HepG2 (cell line): ENCODE data around the gene DPY30. TPM values are rescaled to one million over a fixed set of nuclear protein-coding genes. Genes with fewer than 3 reads are reported as not detected.

Experiments
- IKZF4 ChIP-seq: sonication (generic); formaldehyde crosslinking; IDR thresholded peaks from 2 replicates; pipeline ENCODE4 v1.5.1; 2020; ENCODE audit warnings: borderline replicate concordance, mild to moderate bottlenecking, low read depth, missing genetic modification reagents; ENCODE audit errors: not compliant biosample characterization
- KAT2B ChIP-seq: fragments of 150-350 bp; IDR thresholded peaks from 2 replicates; pipeline ENCODE4 v1.6.1; 2014; ENCODE audit warnings: low read depth, low read length, borderline replicate concordance
- LCORL ChIP-seq, 2 experiments: fragments of 450-650 bp in 1 of 2; sonication (generic) in 1 of 2; formaldehyde crosslinking in 1 of 2; IDR thresholded peaks; 2 replicates each; pipeline versions ENCODE4 v1.5.0 to v1.6.1; 2017 to 2020; ENCODE audit warnings: antibody characterized with exemption in 1 of 2, missing genetic modification reagents in 1 of 2
- NKX3-1 ChIP-seq: sonication (generic); formaldehyde crosslinking; IDR thresholded peaks from 2 replicates; pipeline ENCODE4 v1.5.0; 2020; ENCODE audit warnings: missing genetic modification reagents
- SMARCE1 ChIP-seq: fragments of 450-650 bp; IDR thresholded peaks from 2 replicates; pipeline ENCODE4 v1.6.1; 2017; ENCODE audit warnings: borderline replicate concordance
- ZKSCAN1 ChIP-seq: fragments of 150-350 bp; IDR thresholded peaks from 2 replicates; pipeline ENCODE4 v1.6.1; 2014; ENCODE audit warnings: low read length
- ZNF124 ChIP-seq: sonication (generic); formaldehyde crosslinking; IDR thresholded peaks from 2 replicates; pipeline ENCODE4 v1.4.0; 2020; ENCODE audit warnings: missing genetic modification reagents
- ZNF329 ChIP-seq: sonication (generic); formaldehyde crosslinking; IDR thresholded peaks from 2 replicates; pipeline ENCODE4 v1.9.0; 2021; ENCODE audit warnings: low read depth, mild to moderate bottlenecking, missing genetic modification reagents
- ZNF468 ChIP-seq: sonication (generic); formaldehyde crosslinking; IDR thresholded peaks from 2 replicates; pipeline ENCODE4 v1.8.0; 2022; ENCODE audit warnings: mild to moderate bottlenecking, moderate library complexity, missing genetic modification reagents
- ZNF558 ChIP-seq: sonication (generic); formaldehyde crosslinking; IDR thresholded peaks from 2 replicates; pipeline ENCODE4 v1.9.0; 2022; ENCODE audit warnings: mild to moderate bottlenecking, missing genetic modification reagents, borderline replicate concordance
- ZNF7 ChIP-seq: IDR thresholded peaks from 2 replicates; pipeline ENCODE4 v1.6.1; 2016; ENCODE audit warnings: missing biosample characterization, missing genetic modification reagents
- ZSCAN12 ChIP-seq: sonication (generic); formaldehyde crosslinking; IDR thresholded peaks from 2 replicates; pipeline ENCODE4 v1.9.0; 2021; ENCODE audit warnings: mild to moderate bottlenecking, missing genetic modification reagents
- ZSCAN20 ChIP-seq: sonication (generic); formaldehyde crosslinking; IDR thresholded peaks from 2 replicates; pipeline ENCODE4 v1.4.0; 2020; ENCODE audit warnings: missing genetic modification reagents, mild to moderate bottlenecking, borderline replicate concordance
- polyA plus RNA-seq, 8 experiments: library from polyadenylated mRNA; depleted of rRNA in 3 of 8; stranded (reverse) in 7 of 8; unstranded in 1 of 8; fragments of >200 nt; fragmentation: Illumina TruSeq in 4 of 8; extraction: Trizol in 4 of 8; gene quantifications; 2 replicates each; pipeline versions ENCODE4 v1.2.1 to v1.2.3, GENCODE V29; 2011 to 2016; ENCODE audit warnings: low read depth in 4 of 8, missing spikeins in 1 of 8, mixed read lengths in 1 of 8; ENCODE audit not compliant: insufficient read depth in 1 of 8
- total RNA-seq, 5 experiments: library from RNA; depleted of rRNA; stranded (reverse); fragments of >200 nt; fragmentation: Illumina TruSeq; extraction: Trizol; gene quantifications; 2 replicates each; pipeline ENCODE4 v1.2.3, GENCODE V29; 2016; ENCODE audit warnings: low read depth in 1 of 5
- TF ChIP-seq, protein P1 (sequence below): sonication (generic); formaldehyde crosslinking; IDR thresholded peaks from 2 replicates; pipeline ENCODE4 v1.4.0; 2020; ENCODE audit warnings: missing genetic modification reagents, mild to moderate bottlenecking, borderline replicate concordance
- TF ChIP-seq, protein P2 (sequence below): sonication (generic); formaldehyde crosslinking; IDR thresholded peaks from 2 replicates; pipeline ENCODE4 v1.4.0; 2020; ENCODE audit warnings: mild to moderate bottlenecking, missing genetic modification reagents
- TF ChIP-seq, protein P3 (sequence below): sonication (generic); formaldehyde crosslinking; IDR thresholded peaks from 2 replicates; pipeline ENCODE4 v1.5.0; 2020; ENCODE audit warnings: missing genetic modification reagents
- TF ChIP-seq, protein P4 (sequence below): IDR thresholded peaks from 2 replicates; pipeline ENCODE4 v1.6.1; 2016; ENCODE audit warnings: low read depth, control low read depth

DPY30 gene
- total and polyA plus RNA-seq, 2 of the 13 experiments (the other 11 are each of a cell fraction or from before 2014, with no cell fraction given): 98.1 to 118 TPM

DNA sequence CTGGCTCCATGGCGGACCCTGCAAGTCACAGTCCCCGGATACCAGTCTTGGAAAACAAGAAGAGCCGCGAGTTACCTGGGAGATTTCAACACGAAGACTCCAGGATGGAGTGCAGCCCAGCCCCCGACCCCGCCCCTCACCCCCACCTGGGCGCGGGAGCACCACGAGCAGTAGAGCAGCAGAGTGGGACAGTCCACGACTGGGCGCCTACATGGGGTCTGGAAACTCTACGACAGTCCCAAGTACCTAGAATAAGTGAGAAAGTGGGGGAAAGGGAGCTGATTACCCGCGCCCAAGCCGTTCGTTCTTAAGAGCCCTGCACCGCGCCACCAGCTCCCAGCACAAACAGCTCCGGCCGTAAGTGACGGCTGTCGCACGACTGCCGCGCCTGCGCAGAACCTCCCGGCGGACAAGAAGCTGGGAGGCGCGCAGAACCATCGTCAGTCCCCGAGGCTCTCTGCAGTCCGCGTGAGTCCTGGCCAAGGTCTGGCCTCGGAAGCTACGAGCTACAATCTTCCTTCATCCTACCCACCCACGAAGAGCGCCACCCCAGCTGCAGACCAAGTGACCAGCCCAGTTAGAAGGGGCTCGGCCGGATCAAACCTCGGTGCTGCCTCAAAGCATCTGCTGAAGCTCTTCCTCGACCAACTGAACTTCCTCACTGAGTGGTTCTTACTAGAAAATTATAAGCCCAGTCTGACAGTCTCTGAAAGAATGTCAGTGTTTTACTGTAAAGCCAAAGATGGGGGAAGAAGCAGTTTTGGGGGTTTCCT lies at the start of gene DPY30 (continued):
- TF ChIP-seq, protein P1, sequence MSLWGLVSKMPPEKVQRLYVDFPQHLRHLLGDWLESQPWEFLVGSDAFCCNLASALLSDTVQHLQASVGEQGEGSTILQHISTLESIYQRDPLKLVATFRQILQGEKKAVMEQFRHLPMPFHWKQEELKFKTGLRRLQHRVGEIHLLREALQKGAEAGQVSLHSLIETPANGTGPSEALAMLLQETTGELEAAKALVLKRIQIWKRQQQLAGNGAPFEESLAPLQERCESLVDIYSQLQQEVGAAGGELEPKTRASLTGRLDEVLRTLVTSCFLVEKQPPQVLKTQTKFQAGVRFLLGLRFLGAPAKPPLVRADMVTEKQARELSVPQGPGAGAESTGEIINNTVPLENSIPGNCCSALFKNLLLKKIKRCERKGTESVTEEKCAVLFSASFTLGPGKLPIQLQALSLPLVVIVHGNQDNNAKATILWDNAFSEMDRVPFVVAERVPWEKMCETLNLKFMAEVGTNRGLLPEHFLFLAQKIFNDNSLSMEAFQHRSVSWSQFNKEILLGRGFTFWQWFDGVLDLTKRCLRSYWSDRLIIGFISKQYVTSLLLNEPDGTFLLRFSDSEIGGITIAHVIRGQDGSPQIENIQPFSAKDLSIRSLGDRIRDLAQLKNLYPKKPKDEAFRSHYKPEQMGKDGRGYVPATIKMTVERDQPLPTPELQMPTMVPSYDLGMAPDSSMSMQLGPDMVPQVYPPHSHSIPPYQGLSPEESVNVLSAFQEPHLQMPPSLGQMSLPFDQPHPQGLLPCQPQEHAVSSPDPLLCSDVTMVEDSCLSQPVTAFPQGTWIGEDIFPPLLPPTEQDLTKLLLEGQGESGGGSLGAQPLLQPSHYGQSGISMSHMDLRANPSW (CRISPR knock-in tag): peak; percentile 49; the same call in 1 of the 2 replicates
- TF ChIP-seq ZNF558 (CRISPR knock-in tag): no peak; the same call in 1 of the 2 replicates
- TF ChIP-seq, protein P2, sequence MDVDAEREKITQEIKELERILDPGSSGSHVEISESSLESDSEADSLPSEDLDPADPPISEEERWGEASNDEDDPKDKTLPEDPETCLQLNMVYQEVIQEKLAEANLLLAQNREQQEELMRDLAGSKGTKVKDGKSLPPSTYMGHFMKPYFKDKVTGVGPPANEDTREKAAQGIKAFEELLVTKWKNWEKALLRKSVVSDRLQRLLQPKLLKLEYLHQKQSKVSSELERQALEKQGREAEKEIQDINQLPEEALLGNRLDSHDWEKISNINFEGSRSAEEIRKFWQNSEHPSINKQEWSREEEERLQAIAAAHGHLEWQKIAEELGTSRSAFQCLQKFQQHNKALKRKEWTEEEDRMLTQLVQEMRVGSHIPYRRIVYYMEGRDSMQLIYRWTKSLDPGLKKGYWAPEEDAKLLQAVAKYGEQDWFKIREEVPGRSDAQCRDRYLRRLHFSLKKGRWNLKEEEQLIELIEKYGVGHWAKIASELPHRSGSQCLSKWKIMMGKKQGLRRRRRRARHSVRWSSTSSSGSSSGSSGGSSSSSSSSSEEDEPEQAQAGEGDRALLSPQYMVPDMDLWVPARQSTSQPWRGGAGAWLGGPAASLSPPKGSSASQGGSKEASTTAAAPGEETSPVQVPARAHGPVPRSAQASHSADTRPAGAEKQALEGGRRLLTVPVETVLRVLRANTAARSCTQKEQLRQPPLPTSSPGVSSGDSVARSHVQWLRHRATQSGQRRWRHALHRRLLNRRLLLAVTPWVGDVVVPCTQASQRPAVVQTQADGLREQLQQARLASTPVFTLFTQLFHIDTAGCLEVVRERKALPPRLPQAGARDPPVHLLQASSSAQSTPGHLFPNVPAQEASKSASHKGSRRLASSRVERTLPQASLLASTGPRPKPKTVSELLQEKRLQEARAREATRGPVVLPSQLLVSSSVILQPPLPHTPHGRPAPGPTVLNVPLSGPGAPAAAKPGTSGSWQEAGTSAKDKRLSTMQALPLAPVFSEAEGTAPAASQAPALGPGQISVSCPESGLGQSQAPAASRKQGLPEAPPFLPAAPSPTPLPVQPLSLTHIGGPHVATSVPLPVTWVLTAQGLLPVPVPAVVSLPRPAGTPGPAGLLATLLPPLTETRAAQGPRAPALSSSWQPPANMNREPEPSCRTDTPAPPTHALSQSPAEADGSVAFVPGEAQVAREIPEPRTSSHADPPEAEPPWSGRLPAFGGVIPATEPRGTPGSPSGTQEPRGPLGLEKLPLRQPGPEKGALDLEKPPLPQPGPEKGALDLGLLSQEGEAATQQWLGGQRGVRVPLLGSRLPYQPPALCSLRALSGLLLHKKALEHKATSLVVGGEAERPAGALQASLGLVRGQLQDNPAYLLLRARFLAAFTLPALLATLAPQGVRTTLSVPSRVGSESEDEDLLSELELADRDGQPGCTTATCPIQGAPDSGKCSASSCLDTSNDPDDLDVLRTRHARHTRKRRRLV (CRISPR knock-in tag): no peak
- peak; percentile 93 for TF ChIP-seq IKZF4 (CRISPR knock-in tag)
- TF ChIP-seq ZKSCAN1: no peak
- no peak for TF ChIP-seq ZNF7
- TF ChIP-seq ZNF124 (CRISPR knock-in tag): peak; percentile 93
- peak; percentile 77; the same call in 1 of the 2 replicates for TF ChIP-seq ZSCAN20 (CRISPR knock-in tag)
- TF ChIP-seq NKX3-1 (CRISPR knock-in tag): peak; percentile 92
- TF ChIP-seq KAT2B: no peak
- TF ChIP-seq ZNF329: 0 out of 2 replicates have a peak, but pooled peaks have one; percentile 74
- no peak for TF ChIP-seq SMARCE1
- TF ChIP-seq, protein P3, sequence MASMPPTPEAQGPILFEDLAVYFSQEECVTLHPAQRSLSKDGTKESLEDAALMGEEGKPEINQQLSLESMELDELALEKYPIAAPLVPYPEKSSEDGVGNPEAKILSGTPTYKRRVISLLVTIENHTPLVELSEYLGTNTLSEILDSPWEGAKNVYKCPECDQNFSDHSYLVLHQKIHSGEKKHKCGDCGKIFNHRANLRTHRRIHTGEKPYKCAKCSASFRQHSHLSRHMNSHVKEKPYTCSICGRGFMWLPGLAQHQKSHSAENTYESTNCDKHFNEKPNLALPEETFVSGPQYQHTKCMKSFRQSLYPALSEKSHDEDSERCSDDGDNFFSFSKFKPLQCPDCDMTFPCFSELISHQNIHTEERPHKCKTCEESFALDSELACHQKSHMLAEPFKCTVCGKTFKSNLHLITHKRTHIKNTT (CRISPR knock-in tag): no peak
- TF ChIP-seq LCORL (IDR thresholded peaks at IDR 0.05): no peak
- TF ChIP-seq LCORL (CRISPR knock-in tag; IDR thresholded peaks at IDR 0.05): no peak; the same call in 1 of the 2 replicates
- no peak for TF ChIP-seq ZNF468 (CRISPR knock-in tag)
- TF ChIP-seq ZSCAN12 (CRISPR knock-in tag): peak; percentile 94; the same call in 1 of the 2 replicates
- TF ChIP-seq, protein P4, sequence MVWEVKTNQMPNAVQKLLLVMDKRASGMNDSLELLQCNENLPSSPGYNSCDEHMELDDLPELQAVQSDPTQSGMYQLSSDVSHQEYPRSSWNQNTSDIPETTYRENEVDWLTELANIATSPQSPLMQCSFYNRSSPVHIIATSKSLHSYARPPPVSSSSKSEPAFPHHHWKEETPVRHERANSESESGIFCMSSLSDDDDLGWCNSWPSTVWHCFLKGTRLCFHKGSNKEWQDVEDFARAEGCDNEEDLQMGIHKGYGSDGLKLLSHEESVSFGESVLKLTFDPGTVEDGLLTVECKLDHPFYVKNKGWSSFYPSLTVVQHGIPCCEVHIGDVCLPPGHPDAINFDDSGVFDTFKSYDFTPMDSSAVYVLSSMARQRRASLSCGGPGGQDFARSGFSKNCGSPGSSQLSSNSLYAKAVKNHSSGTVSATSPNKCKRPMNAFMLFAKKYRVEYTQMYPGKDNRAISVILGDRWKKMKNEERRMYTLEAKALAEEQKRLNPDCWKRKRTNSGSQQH: no peak
